NCI-H2227 (cell line): ENCODE measurements around the gene NOC3L.
"Not testable (repeated sequence)": the region's sequence is repeated elsewhere in the genome, so short reads cannot be mapped to it uniquely, and the experiment has no call there.

Experiments
- DNase-seq: peaks from one replicate; lab custom pipeline; 2025; ENCODE audit not compliant: unreplicated experiment; lab: John Stamatoyannopoulos, UW

The NOC3L gene, protein sequence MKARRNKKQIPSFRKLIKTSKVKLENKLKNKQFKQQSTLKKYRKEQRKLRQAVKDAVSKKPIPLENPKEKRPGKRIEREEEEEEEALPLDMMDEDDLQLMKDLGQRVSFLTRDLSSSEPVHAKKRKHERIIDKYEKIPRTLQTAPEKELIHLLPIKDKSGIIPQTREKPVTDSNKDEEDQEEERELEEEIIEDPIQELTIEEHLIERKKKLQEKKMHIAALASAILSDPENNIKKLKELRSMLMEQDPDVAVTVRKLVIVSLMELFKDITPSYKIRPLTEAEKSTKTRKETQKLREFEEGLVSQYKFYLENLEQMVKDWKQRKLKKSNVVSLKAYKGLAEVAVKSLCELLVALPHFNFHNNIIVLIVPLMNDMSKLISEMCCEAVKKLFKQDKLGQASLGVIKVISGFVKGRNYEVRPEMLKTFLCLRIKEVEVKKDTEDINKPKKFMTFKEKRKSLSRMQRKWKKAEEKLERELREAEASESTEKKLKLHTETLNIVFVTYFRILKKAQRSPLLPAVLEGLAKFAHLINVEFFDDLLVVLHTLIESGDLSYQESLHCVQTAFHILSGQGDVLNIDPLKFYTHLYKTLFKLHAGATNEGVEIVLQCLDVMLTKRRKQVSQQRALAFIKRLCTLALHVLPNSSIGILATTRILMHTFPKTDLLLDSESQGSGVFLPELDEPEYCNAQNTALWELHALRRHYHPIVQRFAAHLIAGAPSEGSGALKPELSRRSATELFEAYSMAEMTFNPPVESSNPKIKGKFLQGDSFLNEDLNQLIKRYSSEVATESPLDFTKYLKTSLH

DNA sequence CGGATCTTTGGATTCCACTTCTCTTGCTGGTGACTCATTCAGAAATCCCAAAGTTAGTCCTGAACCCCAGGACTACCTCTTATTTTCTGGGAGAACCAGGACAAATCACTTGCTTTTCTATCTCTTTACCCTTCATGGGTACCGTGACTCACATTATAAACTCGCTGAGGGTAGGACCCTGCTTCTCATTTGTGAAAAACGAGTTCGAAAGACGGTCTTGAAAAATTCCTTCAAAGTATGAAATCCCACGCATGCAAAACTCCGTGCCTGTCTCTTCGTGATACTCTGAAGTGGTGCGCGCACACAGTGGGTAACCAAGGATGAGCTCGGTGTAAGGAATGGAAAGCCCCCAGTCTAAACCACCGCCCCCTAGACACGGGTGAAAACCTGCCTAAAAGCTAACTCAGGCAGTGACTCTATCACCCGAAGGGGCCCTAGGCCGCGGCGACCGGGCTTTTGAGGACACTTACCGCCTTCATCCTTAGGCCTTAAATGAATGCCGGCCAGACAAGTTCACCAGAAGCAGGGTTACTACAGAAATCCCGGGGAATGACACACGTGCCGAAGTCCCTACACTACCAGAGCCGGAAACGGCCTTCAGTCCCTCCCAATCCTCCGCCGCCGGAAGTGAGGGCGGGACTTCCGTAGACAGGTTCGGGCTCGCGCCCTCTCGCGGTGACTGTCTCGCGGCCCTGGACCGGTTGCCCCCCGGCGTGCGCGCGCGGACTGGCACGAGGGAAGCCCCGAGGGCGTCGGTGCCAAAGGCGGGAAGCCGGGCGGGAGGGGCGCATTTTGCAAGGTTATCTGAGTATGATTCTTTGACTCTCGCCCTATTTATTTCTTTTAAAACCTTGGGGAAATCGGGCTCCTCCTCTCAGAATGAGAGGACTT is at the start of gene NOC3L:
TSS of gene NOC3L (minus strand) at position 580 of the 891 bp plus-strand sequence. CDS start at position 479, 101 bp downstream.
- peak; percentile 95 for DNase-seq

DNA sequence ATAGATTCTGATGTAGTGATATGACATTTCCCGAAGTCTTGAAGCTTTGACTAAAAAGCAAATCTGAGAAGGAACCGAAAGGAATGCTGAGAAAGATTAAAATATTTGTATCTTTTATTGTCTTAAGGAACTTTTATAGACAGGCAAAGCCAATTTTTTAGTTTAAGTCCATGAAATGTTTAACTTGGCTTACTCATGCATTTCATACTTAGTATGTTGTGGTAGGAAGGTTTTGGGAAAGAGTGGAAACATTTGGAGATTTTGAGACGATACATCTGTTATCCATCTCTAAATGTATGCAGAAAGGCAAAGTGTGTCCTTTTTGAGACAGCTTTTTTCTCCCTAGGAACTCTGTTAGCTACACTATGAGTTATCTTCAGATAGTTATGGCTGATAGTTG is 49.7 kb upstream of the NOC3L start:
- DNase-seq, result no peak

DNA sequence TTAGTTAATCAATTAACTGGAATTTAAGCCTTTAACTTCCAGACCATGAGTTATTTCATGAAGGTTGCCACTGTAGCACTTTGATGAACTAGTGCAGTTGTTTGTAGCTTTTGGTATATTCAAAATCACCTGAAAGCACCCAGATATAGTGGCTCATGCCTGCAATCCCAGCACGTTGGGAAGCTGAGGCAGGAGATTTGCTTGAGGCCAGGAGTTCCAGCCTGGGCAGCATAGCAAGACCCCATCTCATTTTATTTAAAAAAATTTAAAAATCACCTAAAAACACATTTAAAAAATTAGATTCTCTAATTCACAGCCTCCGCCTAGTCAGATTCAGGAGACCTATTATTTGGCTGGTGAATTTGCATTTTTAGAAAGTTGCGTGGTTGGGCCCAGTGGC is 48.6 kb upstream of the NOC3L start:
- no peak for DNase-seq

DNA sequence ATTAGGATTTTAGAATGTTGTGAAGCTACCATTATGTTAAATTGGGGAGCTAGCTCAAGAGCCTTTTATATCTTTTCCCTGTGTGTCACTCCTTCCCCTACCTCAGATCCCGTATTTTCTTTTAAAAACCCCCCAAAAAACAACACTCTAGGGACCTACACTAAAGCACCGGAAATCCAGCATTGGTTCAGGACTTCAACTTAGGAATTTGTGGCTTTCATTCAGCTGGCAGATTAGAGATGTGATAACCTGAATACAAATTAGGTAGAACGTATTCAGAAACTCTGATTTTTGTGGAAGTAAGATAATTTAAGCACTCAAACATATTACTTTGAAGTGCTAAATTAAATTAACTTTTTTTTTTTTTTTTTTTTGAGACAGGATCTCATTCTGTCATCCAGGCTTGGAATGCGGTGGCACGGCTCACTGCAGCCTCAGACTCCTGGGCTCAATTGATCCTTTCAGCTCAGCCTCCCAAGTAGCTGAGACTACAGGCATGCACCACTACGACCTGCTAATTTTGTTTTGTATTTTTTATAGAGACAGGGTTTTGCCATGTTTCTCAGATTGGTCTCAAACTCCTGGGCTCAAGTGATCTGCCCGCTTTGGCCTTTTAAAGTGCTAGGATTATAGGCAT is 46.4 kb upstream of the NOC3L start:
- DNase-seq, result no peak

DNA sequence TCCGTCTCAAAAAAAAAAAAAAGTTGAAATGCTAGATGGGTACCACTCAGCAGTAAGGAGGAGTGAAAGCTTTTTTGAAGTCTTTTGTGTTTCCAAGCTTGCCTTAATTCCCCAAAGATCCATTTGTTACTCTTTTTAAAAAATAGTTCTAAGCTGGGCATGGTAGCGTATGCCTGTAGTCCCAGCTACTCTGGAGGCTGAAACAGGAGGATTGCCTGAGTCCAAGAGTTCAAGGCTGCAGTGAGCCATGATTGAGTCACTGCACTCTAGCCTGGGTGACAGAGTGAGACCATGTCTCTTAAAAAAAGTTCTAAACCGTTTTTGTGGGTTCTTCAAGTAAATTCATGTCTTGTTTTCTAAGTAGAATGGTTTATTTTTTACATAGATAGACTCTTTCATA is 44.9 kb upstream of the NOC3L start:
- no peak for DNase-seq

DNA sequence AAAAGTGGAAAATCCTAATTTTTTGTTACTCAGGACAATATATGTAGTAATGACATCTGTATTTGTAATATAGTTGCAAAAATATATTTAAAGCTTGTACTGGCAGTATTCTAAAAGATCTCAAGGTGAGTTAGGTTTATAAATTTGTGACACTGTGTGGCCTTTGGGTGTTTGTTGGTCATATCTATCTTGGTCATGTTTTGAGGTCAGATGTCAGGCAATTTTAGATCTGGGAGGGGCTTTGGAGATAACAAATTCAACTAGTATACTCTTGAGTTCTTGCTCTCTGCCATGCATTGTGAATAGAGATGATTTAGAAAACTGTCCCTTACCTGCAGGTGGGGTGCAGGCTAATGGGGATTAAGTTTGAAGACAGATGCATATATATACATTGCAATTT is 42.7 kb upstream of the NOC3L start:
- no peak for DNase-seq

DNA sequence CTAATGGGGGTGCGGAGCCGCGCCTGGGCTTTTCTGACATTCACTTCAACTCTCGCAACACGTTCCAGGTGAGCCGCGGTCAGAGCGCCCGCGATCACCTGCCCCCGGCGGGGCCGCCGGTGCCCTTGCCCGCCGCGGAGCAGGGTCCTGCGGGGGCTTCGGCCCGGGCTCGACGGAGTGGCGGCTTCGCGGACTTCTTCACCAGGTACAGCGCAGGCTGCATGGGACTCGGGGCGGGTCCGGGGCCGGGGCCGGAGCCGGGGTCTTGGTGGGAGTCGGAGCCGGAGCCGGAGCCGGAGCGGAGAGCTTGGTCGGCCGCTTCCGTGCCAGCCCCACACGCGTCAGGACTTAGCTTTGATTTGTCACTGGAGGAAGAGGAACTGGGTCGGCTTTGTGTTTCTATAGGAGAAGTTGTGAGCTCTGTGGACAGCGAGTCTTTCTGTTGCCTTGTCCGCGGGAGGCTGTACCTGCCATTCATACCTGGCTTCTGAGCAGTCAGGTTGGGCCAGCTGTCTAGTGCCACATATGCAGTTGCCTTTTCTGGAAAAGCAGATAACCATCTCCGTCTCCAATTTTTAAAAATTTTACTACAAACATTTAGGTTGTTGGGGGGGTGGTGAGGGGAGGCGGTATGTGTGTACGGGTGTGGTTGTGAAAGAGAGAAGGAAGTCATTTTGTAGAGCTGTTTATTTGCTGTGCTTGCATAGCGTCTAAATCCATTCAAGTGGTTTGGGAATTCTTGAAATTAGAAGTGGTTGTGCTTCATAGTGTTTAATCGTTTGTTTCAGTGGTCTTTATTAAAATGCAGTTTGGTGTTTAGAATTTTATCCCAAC is 40.9 kb upstream of the NOC3L start:
- DNase-seq, result peak; percentile 24

DNA sequence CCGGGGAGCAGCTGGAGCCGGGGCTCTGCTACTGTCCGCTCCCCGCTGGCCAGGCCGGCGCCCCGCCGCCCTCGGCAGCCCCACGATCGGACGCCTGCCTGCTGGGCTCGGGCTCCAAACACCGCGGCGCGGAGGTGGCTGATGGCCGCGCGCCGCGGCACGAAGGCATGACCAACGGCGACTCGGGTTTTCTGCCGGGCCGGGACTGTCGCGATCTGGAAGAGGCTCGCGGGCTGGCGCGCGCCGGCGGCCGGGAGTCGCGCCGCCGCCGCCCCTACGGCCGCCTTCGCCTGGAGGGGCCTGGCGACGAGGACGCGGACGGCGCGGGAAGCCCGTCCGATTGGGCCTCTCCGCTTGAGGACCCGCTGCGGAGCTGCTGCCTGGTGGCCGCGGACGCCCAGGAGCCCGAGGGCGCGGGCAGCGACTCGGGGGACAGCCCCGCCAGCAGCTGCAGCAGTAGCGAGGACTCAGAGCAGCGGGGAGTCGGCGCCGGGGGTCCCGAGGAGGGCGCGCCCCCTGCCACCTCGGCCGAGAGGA is 40.2 kb upstream of the NOC3L start:
- DNase-seq, result peak; percentile 45

DNA sequence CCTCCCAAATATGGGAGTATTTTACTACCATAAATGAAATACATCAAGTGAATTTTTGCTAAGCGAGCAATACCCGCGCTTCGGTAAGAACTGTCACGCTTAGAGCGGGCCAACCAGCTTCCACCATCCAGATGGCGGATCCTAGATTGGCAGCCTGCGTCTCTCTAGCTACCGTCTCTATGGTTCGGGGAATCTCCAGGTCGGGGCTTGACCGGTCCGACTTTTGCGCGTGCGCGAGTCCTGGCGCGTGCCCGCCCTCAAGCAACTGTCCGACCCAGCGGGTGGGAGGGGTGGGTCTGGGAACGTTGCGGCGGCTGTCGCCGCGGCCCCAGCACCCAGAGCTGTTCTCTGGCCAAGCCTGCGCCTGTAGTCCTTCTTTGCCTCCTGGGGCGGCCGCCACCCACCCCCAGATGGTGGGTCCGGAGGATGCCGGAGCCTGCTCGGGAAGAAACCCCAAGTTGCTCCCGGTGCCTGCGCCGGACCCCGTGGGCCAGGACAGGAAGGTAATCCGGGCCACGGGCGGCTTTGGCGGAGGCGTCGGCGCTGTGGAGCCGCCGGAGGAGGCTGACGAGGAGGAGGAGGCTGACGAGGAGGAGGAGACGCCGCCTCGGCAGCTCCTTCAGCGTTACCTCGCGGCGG is 39.6 kb upstream of the NOC3L start, which contains the start of gene TBC1D12:
TSS of gene TBC1D12 (plus strand) at position 338 of the 639 bp plus-strand sequence. CDS start at position 411, 73 bp downstream.
- peak; percentile 95 for DNase-seq

DNA sequence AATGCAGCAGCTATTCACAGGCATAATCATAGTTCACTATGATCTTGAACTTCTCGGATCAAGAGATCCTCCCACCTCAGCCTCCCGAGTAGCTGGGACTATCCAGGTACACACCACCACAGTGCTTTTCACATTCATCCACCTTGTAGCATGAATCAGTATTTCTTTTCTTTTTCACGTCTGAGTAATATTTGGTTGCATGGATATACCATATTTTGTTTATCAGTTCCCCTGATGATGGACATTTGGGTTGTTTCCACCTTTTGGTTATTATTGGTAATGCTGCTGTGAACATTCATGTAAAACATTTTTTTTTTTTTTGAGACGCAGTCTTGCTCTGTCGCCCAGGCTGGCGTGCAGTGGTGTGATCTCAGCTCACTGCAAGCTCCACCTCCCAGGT is 36.0 kb upstream of the NOC3L start:
- no peak for DNase-seq

DNA sequence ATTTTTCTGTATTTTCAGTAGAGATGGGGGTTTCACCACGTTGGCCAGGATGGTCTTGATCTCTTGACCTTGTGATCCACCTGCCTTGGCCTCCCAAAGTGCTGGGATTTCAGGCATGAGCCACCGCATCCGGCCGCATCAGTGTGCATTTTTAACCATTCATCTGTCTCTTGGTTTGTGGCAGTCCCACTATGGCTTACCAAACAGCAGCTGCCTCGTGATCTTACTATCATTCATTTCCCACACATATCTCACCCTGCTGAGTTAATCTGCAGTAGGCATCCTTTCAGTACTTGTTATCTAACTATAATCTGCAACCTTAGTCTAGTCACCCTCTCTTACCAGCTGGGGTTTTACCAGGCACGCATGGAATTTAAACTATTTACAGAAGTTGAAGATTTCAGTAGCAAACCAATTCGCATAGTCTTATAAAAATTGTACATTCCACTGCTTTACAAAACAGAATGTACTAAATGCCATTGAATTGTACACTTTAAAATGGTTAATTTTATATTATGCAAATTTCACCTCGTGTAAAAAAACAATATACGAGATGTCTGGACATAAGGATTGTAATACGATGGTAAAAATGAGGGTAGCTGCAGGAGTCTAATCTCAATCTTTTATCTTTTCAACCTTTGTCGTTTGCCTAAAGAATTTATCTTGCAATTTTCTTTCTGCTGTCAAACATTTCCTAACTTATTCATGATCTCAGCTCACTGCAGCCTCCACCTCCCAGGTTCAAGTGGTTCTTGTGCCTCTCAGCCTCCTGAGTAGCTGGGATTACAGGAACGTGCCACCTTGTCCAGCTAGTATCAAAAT is 35.0 kb upstream of the NOC3L start:
- no peak for DNase-seq

DNA sequence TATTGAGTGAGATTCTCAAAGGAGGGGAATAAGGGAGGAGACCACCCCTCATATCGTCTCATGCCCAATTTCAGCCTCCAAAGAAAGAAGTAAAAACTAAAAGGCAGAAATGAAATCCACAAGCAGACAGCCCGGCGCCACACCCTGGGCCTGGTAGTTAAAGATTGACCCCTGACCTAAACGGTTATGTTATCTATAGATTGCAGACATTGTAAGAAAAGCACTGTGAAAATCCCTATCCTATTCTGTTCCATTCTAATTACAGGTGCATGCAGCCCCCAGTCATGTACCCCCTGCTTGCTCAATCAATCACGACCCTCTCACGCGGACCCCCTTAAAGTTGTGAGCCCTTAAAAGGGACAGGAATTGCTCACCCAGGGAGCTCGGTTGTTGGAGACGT is 29.4 kb upstream of the NOC3L start:
- DNase-seq, result not testable (repeated sequence)

DNA sequence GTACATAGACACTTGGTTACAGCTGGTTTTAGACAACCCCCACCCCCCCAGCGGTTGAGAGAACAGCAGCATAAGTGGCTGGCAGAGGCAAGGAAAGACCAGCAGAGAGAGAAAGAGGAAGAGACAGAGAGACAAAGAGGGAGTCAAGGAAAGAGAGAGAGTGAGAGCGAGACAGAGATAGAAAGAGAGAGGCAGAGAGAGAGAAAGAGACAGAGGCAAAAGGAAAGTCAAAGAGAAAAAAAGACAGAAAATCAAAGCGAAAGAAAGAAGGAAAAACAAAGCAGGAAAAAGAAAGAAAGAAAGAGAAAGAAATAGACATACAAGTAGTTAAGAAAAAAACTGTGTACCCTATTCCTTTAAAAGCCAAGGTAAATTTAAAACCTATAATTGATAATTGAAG is 23.0 kb upstream of the NOC3L start:
- DNase-seq, result not testable (repeated sequence)

DNA sequence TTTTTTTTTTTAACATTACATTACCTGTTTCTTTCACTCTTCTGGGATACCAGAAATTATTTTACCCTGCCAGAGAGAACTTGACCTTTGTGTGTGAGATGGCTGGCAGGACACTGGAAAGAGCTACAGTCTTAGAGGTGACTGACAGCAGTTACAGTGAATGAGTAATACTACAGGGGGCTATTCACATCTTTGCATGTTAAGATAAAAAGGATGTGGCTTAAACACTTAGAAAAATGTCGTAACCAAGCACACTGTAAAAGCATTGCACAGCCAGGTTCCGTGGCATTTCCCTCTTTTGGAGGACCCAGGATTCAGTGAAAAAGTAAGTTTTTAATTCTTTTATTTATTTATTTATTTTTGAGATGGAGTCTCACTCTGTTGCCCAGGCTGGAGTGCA is 20.8 kb upstream of the NOC3L start:
- no peak for DNase-seq

DNA sequence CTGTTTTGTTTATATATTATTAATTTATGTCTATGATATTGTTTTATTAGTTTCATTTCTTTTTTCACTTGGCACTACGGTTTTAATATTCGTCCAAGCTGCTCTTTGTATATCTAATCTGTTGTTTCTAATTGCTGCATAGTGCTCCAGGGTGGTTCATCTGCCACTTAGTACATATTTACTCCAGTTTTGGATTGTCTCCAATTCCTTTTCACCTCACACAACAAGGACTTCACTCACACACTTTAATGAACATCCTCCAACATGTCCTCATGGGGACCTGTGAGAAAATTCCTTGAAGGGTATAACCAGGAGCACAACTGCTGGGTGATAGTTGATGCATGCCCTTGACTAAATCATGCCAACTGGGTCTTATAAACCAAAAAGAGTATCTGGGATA is 14.1 kb upstream of the NOC3L start:
- DNase-seq, result no peak

DNA sequence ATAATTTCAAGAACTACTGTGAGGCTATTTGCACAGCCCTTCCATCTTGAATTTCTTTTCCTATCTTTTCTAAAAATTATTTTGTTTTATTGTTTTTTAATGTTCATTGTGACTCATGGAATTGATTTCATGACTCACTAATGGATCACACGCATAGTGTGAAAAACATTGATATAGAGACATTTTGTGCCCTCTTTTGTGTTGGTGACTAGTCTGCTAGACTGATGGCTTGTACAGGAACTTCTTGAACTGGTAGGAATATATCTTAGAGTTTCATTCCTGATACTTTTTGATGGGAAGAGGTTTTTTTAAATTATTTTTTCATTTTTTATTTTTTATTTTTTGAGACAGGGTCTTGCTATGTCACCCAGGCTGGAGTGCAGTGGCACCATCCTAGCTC is 12.6 kb upstream of the NOC3L start:
- DNase-seq, result no peak

DNA sequence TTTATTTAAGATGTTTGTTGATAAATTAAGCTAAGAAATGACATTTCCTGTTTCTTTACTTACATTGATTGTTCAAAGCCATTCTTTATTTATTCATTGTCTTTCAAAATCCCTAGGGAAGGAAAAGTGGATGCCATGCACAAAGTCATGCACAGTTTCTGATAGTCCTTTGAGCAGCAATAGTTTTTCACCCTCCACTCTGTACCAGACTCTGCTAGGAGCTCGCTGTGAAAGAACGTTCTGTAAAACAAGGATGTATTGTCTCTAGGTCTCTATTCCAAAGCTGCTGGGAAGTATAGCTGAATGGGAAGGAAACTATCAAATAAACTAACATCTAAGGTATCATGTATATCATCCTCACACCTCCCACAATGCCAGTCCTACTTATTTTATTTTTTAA is 7.8 kb upstream of the NOC3L start:
- DNase-seq, result no peak

DNA sequence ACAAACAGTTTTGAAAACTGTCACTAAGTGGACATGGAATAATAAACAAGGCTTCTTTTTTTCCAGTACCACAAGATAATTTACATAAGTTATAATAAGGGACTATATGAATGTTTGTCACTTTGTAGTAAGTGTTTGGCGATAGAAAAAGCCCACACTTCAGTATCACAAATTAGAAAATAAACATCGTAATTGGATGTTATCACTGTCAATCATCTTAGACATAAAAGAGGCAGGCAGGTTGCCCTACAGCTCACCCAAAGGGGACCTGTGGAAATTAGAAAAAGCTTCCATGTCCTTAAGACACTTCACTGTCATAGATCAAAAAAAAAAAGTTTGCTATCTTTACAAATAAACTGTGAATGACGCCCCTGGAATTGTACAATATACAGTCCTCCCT is 3.6 kb upstream of the NOC3L start:
- DNase-seq, result no peak
